Activated CD8-positive, alpha-beta T cell treated with anti-CD3 and anti-CD28 coated beads for 36 hours (primary cell): ENCODE data around the gene CIITA. TPM values are rescaled to one million over a fixed set of nuclear protein-coding genes. Genes with fewer than 3 reads are reported as not detected.

ENCODE experiments used
- ATAC-seq: fragments of 200-7000 bp; cut with Tn5 transposase; one replicate; pipeline ENCODE4 v1.10.0; 2021; ENCODE audit warnings: mild to moderate bottlenecking, moderate library complexity
- CTCF ChIA-PET: fragments of 350-600 bp; sonication (Branson Sonifier 250); formaldehyde crosslinking; loops from one replicate; lab custom pipeline; 2021; ENCODE audit warnings: antibody characterized with exemption; lab: Charles Lee
- POLR2A ChIA-PET: fragments of 350-600 bp; sonication (Branson Sonifier 250); formaldehyde crosslinking; loops from one replicate; lab custom pipeline; 2021; ENCODE audit warnings: antibody characterized with exemption; lab: Charles Lee
- DNase-seq: peaks from one replicate; pipeline ENCODE4 v3.0.0-alpha.2; 2020
- H3K27ac Mint-ChIP-seq: one replicate; pipeline ENCODE4 v1.8.0; 2021; ENCODE audit warnings: mild to moderate bottlenecking, mixed read lengths
- H3K27me3 Mint-ChIP-seq: one replicate; pipeline ENCODE4 v1.8.0; 2021; ENCODE audit warnings: mixed read lengths
- H3K36me3 Mint-ChIP-seq: one replicate; pipeline ENCODE4 v1.8.0; 2021; ENCODE audit warnings: low read depth, mixed read lengths
- H3K4me1 Mint-ChIP-seq: one replicate; pipeline ENCODE4 v1.8.0; 2021; ENCODE audit warnings: low read depth, mixed read lengths
- H3K4me3 Mint-ChIP-seq: one replicate; pipeline ENCODE4 v1.8.0; 2021; ENCODE audit warnings: mild to moderate bottlenecking, moderate library complexity, mixed read lengths
- H3K9me3 Mint-ChIP-seq: one replicate; pipeline ENCODE4 v1.8.0; 2021; ENCODE audit warnings: mixed read lengths
- intact Hi-C: fragments of 100-400 bp; cut with micrococcal nuclease; formaldehyde crosslinking; loops from one replicate; pipeline ENCODE4 v1.10.0; 2022
- total RNA-seq, 2 experiments: library from RNA; stranded (reverse); gene quantifications; one replicate each; pipeline ENCODE4 v1.2.3, GENCODE V29; 2021
- TF ChIP-seq, protein P1 (sequence below): fragments of 200-600 bp; IDR thresholded peaks from one replicate; pipeline ENCODE4 v1.8.0; 2022; ENCODE audit warnings: antibody characterized with exemption, mild to moderate bottlenecking

CIITA gene
- total RNA-seq, 2 experiments from 2014 or later: 4.4 to 5.3 TPM

GRCh38 chr16:10934325-10935107 lies 57.5 kb downstream of the CIITA start:
- Mint-ChIP-seq H3K27me3 (no peaks in the 10 kb centered on the region), H3K27ac (no peak overlapping the region), H3K36me3 (peaks cover 37% of the 10 kb centered on the region), H3K9me3 (no peaks in the 10 kb centered on the region), H3K4me3 (no peak overlapping the region), H3K4me1 (peaks cover 67% of the 10 kb centered on the region)
- intact Hi-C loops: no loop called here
- TF ChIP-seq, protein P1, sequence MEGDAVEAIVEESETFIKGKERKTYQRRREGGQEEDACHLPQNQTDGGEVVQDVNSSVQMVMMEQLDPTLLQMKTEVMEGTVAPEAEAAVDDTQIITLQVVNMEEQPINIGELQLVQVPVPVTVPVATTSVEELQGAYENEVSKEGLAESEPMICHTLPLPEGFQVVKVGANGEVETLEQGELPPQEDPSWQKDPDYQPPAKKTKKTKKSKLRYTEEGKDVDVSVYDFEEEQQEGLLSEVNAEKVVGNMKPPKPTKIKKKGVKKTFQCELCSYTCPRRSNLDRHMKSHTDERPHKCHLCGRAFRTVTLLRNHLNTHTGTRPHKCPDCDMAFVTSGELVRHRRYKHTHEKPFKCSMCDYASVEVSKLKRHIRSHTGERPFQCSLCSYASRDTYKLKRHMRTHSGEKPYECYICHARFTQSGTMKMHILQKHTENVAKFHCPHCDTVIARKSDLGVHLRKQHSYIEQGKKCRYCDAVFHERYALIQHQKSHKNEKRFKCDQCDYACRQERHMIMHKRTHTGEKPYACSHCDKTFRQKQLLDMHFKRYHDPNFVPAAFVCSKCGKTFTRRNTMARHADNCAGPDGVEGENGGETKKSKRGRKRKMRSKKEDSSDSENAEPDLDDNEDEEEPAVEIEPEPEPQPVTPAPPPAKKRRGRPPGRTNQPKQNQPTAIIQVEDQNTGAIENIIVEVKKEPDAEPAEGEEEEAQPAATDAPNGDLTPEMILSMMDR: no peak
- no peak for DNase-seq
- POLR2A ChIA-PET: interaction anchor here (0.6 to 1.0 kb wide), 2 partner anchors 16 to 194 kb away, joined by 3 read pairs; no protein-coding TSS in a partner anchor
- ATAC-seq: no peak
- CTCF ChIA-PET: interaction anchor here (0.6 to 1.3 kb wide), 2 partner anchors 420 to 432 kb away, joined by 3 read pairs; no protein-coding TSS in a partner anchor

DNA sequence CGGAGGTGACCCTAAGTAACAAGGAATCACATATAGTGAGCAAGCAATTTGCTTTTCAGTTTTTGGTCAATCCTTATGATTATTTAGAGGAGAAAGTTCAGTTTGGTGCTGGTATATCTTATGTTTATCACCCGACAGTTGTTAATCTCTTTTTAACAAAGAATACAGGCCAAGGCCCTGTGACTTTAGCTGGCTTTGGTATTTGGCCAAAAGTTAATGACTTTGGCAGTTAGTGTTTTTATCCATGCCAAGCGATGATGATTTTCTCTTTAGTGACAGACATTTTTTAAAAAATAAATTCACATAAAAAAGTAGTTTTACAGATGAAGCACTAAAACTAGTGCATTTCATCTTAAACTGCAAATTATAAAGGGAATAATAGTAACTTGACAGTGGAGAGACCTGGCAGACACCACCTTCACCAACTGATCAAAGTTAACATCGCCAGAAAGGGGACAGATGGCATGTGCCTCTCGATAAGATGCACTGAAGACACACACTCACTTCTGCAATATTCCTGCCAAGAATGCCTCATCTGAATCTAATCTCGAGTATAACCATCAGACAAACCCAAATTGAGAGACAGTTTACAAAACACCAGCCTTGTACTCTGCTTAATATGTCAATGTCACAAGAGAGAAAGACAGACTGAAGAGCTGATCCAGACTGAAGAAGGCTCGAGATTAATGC lies 58.4 kb downstream of the CIITA start:
- H3K27ac Mint-ChIP-seq: no peak overlapping the region
- H3K4me1 Mint-ChIP-seq: peaks cover 71% of the 10 kb centered on the region
- POLR2A ChIA-PET: interaction anchor here (0.6 kb wide), 2 partner anchors 195 to 829 kb away, joined by 3 read pairs; no protein-coding TSS in a partner anchor
- no peak overlapping the region for H3K4me3 Mint-ChIP-seq
- ATAC-seq: no peak
- peaks cover 42% of the 10 kb centered on the region for H3K36me3 Mint-ChIP-seq
- no peaks in the 10 kb centered on the region for H3K27me3 Mint-ChIP-seq
- H3K9me3 Mint-ChIP-seq: no peaks in the 10 kb centered on the region
- TF ChIP-seq, protein P1: no peak
- CTCF ChIA-PET: interaction anchor here (1.3 to 6.8 kb wide), 2 partner anchors 17 to 421 kb away, joined by 3 to 40 read pairs; no protein-coding TSS in a partner anchor
- intact Hi-C loops: no loop called here
- no peak for DNase-seq

DNA sequence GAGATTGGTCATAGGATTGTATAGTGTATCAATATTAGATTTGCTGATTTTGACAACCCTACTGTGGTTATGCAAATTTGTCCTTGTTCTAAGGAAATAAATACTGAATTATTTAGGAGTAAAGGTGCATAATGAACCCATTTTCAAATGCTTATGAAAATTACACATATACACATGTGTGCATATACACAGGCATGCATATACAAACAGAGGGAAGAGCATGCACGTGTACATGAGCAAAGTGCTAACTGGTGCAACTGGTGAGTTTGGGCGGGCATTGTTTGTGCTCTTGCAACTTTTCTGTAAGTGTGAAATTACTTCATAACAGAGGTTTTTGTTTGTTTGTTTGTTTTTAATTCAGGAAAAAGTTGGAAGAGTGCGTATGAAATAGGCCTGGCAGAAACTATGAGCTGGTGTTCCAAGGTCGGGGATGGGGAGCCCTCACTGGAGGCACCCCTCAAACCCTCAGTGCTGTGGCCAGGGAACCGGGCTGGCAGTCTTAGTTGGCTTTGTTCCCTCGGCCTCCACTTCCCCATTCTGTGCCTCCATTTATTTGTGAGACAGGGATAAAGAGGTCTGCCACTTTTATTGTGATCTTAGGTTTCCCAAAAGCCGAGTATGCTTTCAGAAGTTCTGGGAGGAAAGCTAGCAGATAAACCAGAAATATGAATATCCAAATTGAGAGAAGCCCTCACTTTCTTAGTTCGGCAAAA lies 59.4 kb downstream of the CIITA start:
- no peak overlapping the region for H3K27ac Mint-ChIP-seq
- TF ChIP-seq, protein P1: no peak
- no peaks in the 10 kb centered on the region for H3K9me3 Mint-ChIP-seq
- DNase-seq (no peak), ATAC-seq (no peak)
- peaks cover 73% of the 10 kb centered on the region for H3K4me1 Mint-ChIP-seq
- no peak overlapping the region for H3K4me3 Mint-ChIP-seq
- POLR2A ChIA-PET: interaction anchor here (0.9 to 1.0 kb wide), 2 partner anchors 11 to 18 kb away, joined by 3 read pairs; no protein-coding TSS in a partner anchor
- intact Hi-C loops: no loop called here
- H3K27me3 Mint-ChIP-seq: no peaks in the 10 kb centered on the region
- CTCF ChIA-PET: interaction anchor here (0.9 to 6.8 kb wide), 5 partner anchors 15 to 199 kb away, joined by 3 to 40 read pairs (median 3); no protein-coding TSS in a partner anchor
- peaks cover 48% of the 10 kb centered on the region for H3K36me3 Mint-ChIP-seq

DNA sequence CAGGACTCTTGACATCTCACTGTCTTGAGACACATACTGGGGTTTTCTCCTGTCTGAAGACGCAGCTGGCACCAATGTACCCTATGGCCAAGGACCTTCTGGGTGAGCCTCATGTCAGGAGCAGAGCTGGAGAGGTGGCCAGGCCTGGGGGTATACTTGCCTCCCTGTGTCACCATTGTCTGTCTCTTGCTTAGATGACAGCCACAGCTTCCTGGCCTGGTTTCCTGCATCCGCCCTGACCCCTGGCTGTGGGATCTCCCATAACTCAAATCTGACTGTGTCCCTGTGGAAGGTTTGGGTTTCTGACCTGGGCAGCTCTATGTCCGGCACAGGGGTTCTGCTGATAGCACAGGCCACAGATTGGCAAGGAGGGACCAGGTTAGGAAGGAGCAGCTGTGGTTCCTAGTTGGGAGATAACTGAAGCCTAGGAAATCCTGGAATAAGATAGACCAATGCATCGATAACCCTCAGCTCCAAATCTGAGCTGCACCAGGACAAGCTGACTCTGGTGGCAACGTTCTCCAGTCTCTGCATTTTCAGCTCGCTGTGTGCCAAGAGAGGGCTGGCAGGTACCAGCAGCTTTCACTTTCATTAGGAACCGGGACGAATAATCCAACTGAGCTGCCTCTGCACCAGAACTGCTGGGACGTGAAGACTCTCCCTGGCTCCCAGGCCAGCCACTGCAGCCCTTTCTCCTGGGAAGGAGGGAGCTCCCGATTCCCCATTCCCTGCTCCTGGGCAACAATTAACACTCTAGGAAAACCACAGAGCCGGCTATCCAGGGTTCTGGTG lies 60.3 kb downstream of the CIITA start:
- CTCF ChIA-PET: interaction anchor here (0.9 to 6.8 kb wide), 6 partner anchors 16 to 200 kb away, joined by 3 to 40 read pairs (median 3); no protein-coding TSS in a partner anchor
- DNase-seq (no peak), ATAC-seq (no peak)
- Mint-ChIP-seq H3K4me3 (peak overlapping the region; percentile 97), H3K9me3 (no peaks in the 10 kb centered on the region), H3K4me1 (peaks cover 70% of the 10 kb centered on the region), H3K36me3 (peaks cover 50% of the 10 kb centered on the region), H3K27me3 (no peaks in the 10 kb centered on the region), H3K27ac (no peak overlapping the region)
- intact Hi-C loops: no loop called here
- POLR2A ChIA-PET: interaction anchor here (0.7 to 1.0 kb wide), 3 partner anchors 11 to 1144 kb away, joined by 3 to 5 read pairs (median 3); no protein-coding TSS in a partner anchor
- TF ChIP-seq, protein P1: no peak
